CD4-positive, alpha-beta T cell treated with Interleukin-2 at 100 ng/mL for 4 hours (primary cell): ENCODE measurements around the gene GLCE.
"Not testable (repeated sequence)": the region's sequence is repeated elsewhere in the genome, so short reads cannot be mapped to it uniquely, and the experiment has no call there.

ENCODE experiments used
- DNase-seq: peaks from one replicate; pipeline ENCODE4 v3.0.0-alpha.2; 2020; ENCODE audit warnings: low spot score

The GLCE gene

DNA sequence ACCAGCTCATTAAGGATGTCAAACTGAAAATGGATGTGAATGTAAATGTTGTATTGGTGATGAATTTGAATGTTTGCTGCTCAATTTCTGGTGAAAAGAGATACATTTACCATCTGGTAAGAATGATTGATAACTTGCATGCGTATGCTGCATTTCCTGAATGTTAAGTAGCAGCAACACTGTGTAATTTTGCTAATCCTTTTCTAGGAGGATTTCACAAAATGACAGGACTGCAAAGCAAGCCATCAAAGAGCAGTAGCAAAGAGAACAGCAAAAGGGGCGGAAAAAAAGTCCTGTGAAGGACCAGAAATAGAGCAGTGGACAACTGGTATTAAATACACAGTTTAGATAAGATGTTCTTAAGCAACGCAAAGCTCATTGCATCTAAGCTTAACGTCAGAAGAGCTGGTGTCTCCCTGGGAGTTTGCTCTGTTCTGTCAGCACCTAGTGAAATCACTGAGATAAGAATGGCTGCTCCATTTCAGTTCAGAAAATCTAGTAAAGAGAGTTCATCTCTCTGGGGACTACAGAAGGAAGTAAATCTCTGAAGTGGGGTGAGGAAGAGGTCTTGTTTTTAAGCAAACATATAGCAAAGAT lies 114.7 kb downstream of the GLCE start:
- DNase-seq, result no peak

DNA sequence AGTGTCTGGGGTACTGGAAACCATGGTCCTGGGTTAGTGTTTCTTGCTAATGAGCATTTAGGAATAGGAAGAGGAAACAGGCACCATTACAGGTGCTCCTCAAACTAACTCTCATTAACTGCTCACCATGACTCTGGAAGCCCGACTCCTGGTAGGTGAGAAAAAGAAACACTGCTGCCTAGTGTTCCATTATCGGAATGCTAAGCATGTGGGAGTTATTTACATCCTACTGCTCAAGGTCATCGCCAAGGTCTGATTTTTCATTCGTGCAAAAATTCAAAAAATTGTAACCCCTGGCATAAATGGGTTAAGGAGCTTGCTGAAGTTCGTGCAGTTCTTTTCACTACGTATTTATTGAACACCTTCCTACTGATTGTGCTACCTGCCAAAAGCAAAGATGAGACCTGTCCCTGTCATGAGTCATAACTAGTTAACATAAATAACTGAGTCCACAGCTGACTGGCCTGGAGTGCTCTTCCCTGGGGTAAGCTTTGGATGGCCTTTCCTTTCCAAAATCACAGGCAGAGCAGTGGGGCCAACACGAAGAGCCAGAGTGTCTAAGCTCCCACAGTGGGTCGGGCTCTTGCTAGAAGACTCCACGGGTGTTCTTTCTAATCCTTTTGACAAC lies 115.6 kb downstream of the GLCE start:
- no peak for DNase-seq

DNA sequence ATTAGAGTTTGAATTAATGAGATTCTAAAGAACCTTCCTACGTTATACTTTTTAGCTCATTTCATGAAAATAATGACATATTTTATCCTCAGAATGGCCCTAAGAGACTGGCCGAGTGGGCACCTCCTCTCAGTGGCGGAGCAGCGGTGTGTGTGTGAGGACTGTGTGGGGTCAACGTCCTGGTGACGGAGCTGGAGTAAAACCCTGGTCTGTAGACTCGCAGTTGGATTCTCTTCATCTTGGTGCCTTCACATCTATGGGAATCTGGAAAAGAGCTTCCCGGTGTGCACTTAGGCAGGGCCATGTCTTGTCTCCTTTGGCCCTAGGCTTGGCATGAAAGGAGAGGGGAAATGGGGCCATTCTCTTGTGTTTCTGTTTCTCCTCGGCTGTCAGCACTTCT lies 116.9 kb downstream of the GLCE start:
- no peak for DNase-seq

DNA sequence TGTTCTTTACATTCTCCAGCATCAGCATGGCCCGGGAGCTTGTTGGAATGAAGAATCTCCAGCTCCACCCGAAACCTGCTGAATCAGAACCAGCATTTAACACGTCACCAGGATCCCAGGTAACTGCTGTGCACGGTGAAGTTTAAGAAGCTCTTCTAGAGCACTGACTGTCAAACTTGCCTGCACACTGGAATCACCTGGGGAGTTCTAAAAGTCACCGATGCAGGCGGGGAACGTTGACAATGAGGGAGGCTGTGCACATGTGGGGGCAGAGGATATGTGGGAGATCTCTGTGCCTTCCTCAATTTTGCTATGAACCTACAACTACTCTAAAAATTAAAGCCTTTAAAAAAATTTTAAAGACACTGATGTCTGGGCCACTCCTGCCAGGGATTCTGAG lies 119.2 kb downstream of the GLCE start:
- no peak for DNase-seq

DNA sequence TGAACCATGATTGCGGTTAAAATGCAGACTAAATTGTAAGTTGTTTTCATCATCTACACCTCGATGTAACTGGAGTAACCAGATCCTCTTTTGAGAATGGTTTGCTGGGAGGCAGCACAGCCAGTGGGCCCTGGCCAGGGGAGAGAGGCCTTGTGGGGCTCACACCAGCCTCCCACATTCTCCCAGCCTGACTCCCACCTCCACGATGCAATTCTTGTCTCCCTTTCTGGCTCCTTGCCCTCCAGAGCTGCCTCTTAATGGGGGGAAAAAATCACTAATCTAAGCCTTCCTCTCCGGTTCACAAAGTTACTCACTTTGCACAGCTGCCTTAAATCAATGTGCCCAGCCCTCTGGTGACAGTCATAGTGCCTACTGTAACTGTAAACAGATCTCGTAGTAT lies 120.3 kb downstream of the GLCE start:
- no peak for DNase-seq

DNA sequence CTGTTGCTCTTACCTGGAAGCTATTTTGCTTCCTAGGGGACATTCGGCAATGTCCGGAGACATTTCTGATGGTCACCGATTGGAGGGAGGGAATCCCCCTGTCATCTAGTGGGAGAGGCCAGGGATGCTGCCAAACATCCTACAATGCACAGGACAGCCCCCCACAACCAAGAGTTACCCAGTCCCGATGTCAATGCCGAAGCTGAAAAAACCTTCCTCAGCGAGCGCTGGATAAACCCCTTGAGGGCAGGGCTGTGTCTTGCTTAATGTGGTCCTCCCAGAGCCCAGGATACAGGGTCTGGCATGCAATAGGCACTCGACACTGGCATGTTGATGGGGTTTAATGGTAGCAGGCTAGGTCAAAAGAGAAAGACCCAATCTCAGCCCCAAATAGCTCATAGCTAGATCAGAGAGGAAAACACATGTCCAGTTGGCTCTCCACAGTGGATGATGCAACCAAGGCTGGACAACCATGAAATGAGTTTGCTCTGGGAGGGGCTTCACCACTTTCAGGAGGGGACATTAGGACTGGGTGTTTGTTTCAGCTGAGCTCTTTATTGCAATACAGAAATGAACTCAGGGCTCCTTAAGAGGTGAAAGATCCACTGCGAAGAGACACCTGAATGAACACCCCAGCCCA lies 121.8 kb downstream of the GLCE start:
- no peak for DNase-seq

DNA sequence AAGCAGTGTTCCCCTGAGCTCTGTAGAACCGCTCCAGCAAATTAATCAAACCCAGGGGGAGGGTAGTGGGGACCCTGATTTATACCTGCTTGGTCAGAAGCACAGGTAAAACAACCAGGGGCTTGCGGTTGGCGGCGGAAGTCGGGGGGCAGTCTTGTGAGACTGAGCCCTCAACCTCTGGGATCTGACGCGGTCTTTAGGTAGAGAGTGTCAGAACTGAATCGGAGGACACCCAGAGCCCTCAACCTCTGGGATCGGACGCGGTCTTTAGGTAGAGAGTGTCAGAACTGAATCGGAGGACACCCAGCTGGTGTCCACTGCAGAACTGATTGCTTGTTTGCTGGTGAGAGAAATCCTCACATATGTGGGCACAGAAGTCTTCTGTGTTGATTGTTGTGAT lies 125.4 kb downstream of the GLCE start:
- DNase-seq, result no peak

DNA sequence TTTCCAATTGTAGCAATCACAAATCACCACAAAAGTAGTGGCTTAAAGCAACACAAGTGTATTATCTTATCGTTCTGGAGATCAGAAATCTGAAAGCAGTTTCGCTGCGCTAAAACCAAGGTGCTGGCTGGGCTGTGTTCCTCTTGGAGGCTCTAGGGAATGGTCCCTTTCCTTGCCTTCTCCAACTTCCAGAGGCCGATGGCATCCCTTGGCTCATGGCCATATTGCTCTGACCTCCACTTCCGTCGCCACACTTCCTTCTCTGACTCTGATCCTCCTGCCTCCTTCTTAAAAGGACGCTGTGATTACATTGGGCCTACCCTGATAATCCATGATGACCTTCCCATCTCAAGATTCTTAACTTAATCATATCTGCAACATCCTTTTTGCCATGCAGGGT lies 127.6 kb downstream of the GLCE start:
- no peak for DNase-seq

DNA sequence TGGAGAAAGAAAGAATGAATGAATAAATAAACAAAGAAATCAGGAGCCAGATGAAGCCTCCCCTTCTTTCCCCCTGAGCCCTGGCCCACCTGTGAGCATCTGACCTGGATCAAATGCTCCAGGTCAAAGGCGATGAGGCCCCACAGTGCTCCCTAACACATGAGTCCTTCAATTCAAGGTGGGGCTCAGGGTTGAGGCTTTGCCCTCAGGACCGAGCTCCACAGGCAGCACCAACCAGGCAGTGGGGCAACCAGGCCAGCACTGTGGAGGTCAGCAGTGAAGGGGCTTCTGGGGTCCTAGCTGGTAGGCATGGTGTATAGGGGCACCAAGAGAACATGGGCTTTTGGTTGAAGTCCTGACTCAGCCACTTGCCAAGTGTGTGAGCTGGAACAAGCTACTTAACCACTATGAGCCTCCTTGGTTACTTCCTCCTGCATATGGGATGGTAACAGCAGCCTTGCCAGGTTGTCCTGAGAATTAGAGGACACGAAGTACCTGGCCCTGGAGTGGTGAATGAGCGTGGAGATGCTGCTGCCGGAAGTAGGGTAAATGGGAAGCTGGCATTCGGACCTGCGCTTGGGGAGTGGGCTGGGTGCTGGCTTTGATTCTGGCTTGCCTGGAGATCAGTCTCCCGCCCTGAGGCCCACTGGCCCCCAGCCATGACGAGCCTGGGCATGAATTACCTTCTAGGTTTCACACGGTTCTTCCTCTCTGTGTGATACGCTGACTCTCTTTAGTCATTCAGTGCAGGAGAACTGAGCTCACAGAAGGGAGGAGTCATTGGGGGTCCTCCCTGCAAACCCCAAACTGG lies 128.3 kb downstream of the GLCE start:
- DNase-seq, result no peak

DNA sequence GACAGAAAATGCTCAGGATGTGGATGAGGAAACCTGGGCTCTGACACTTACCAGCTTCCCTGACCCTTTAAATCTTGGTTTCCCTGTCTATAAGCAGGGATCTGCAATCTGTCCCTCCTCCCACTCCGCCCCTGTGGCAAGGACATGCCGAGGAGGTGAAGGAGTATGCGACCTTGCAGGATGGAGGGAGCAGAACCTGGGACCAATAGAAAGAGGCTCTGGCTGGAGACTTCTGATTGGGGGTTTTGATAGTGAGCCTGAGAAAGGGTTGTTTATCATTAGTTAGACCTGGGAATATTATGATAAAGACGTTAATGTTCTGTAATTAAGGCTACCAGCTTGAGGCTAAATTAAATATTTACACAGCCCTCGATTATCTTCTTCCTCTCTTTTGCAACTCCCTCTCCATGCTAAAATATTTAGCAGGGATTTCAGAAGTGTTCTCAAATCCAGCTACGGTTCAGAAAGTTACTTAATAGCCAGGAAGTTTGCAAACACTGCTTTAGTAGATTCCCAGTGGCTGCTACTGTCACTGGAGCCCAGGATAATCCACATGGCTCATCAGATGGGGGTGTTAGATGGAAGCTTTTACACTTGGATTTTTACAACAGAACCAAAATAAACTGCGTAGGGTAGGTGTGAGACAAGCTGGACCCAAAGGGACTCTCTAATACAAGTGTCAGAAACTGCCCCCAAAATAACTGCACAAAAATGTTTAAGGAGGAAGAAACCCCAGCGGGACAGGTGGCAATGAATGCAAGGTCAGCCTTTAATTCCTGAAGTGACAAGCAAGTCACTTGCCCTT lies 129.1 kb downstream of the GLCE start:
- no peak for DNase-seq

DNA sequence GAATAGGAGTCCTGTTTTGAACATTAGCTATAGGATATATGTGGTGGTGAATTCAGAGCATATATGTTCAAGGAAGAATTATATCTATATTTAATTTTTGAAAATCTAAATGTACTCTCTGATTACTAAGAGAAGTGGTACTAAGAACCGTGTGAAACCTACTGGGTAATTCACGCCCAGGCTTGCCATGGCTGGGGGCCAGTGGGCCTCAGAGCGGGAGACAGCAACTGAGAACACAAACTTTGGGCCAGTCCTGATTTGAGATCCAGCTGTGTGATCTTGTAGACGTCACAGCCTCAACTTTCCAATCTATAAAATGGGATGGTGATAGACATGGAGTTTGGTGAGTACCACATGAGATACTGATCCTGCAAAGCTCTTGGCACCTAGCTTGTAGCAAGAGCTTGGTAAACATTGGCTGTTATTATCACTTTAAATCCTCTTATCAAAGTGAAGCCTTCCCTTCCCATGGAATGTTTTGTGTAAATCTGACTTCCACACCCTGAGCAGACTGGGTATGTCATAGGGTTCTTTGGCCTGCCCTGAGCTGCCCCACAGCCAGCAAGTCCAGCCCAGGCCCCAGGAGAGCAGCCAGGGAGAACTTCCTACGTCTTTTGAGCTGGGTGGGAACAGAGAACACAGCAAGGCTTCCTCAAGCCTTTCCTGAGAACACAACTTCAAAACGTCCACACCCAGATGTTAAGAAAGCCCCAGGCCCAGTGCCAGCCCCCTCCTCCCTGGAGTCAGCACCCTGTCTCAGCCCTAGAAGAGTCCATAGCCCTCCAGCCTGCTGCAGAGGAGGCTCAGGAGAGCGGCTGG lies 130.1 kb downstream of the GLCE start:
- DNase-seq, result no peak

DNA sequence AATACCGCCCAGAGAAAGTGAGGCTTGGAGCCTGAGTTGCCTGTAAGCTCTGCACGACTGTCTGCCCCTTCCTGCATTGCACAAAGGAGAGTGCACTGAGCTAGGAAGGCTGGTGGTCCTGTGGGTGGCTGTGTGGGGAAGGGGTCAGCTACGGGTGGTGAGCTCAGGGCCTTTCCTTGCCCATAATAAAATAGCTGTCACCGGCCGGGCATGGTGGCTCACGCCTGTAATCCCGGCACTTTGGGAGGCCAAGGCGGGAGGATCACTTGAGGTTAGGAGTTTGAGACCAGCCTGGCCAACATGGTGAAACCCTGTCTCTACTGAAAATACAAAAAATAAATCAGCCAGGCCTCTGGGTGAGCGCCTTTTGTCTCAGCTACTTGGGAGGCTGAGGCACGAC lies 131.2 kb downstream of the GLCE start:
- DNase-seq, result not testable (repeated sequence)

DNA sequence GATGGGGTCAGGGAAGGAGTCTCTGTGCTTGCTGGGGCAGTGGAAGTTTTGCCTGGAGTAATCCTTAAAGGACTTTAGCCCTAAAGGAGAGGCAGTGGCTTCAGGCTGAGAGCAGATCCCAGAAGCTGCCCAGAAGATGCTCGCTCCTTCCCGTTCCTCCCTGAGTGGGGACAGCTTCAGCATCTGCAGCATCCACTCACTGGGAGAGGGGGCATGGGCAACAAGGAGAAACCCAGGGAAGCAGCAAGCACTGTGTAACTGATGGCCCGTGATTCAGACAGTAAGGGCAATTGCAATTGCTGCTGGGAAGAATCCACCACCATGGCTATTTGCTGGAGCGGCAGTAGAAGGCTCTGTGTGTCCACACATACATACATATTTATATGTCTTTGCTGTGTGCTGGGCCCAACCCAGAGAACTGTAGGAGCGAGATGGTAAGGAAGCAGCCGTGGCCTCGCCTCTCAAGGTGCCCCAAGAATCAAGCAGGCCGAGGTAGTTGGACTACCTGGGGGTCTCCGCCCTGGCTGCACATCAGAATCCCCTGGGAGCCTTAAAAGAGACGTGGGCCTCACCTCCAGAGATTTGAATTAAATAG lies 132.5 kb downstream of the GLCE start:
- DNase-seq, result no peak

DNA sequence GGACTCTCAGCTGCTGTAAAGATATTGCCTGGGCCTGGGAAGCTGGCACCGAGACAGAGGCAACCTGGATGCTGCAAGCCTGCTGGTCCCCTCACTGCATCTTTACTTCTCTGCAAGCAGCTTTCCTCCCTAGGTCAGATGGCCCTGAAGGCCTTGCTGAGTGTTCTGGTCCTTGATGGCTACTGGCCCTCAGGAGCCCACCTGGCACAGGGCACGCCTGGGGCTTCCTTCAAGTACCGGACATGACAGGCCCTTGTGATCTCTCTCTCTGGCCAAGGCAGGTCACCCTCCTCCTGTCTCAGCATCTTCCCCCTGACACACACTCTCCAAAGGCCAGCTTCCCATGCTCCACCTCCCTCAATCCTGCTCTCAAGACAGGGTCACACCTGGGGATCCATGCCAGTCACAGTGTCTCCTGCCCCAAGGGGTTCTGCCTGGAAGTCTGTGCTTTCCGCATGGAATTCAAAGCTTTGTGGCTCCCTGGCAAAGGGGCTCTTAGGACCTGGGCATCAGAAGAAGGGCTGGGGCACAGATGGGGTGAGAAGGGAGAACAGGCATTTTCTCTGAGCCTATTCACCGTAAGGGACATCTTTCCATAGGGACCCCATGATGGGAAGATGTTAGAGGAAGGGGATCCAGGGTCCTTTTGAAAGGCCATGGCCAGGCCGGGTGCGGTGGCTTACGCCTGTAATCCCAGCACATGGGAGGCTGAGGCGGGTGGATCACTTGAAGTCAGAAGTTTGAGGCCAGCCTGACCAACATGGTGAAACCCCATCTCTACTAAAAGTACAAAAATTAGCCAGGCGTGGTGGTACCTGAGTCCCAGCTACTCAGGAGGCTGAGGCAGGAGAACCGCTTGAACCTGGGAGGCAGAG lies 133.5 kb downstream of the GLCE start:
- no peak for DNase-seq

DNA sequence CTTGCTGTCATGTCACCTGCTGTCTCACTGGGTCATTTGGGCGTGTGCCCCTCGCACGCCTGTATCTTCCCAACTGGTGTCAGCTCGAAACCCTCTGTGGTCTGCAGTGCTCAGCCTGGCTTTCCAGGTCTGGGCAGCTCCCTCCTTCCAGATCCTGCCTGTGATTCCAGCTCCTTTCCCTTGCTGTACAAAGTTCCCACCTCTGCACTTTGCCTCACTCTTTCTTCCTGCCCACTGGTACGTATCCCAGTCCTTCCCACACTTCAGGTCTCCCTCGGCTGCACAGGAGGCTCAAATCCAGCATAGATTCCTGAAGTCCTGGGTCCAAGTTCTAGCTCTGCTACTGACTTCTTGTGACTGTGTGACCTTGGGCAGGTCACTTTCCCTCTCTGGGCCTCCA lies 136.2 kb downstream of the GLCE start:
- no peak for DNase-seq

DNA sequence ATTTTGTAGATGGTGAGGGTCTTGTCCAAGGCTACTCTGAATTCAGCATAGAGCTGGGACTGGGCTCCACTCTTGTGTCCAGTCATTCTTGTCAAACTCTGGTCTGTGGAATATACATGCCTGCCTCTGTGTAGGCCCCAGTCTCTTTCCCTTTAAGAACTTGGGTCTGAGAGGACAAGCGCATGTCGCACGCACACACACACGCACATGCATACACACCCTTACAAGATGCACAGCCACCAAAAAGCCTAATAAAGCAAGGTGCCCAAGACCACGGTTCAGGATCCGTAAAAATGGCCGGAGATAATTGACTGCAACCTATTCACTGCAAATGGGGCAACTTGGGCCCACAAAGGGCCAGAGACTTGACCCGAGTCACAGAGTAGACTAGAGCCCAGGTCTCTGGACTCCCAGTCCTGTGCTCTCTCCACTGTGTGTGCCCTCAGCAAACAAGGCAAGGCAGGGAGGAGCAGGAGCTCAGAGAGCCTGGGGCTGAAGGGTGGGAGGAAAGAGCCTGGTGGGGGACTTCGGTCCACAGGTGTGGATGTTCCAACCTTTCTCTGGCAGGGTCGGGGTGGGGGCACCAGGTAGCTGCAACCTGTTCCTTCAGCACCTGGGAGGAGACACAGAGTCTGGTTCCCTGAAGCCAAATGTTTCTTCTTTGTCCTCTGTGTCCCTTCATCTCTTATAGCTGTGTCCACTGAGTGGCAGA lies 137.4 kb downstream of the GLCE start:
- DNase-seq, result no peak

DNA sequence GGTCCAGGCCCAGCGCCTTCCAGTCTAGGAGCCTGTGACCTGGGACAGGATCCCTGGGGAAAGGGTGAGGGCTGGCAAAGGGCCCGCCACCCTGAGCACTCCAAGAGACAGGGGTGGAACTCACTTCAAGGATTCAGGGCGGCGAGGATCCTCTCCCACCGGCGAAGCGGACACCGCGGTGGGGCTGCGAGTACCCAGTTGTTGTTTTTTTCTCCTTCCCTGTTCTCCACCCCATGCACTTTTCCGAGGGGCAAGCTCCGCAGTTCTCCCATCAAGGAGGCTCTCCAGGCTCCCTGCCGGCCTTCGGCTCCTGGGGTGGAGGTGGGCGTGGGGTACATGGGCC lies 137.9 kb downstream of the GLCE start:
- no peak for DNase-seq

DNA sequence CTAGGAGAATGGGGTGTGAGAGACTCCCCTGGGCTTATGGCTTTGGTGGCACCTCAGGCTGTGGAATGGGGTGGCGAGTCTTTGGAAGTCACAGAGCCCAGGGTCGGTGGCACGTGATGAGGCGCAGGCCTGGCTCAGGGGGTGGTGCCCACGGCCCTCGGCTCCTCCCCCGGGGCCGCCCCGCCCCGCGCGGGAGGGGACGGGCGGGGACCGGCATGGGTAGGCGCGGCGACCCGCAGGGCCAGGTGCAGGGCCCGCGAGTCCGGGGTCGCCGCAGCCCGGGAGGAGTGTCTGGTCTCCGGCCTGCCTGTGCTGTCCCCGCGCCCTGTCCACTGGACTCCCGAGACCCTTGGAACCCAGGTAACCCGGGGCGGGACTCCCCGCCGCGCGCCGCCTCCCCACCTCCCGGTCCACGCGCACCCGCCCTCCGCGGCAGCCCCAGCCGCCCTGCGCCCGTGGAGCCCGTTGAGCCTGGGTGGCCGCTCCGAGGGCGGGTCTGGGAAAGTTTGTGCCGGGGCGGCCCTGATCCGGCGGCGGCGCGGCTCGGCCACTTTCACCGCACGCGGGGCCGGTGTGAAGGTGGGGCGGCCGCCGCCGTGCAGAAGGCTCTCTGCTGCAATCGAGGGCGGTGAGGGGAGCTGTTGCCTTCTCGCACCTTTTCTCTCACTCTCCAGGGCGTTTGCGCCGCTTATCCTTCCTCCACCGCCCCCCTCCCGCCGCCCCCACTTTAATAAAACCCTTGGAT lies 138.4 kb downstream of the GLCE start, which contains the start of gene PAQR5:
TSS of gene PAQR5 (plus strand) at position 216 of the 745 bp plus-strand sequence. CDS start 61,169 bp downstream, outside the sequence.
- DNase-seq, result no peak
